ENCODE data around the gene INPP5D.

The INPP5D gene

GRCh38 chr2:233226511-233227031 lies 166.4 kb downstream of the INPP5D start:
- no peaks in the 10 kb centered on the region for H3K9me3 ChIP-seq
- peaks cover 6 to 18% of the 10 kb centered on the region in 2 experiments for H3K4me1 ChIP-seq (ENCODE audit: control insufficient read depth in 1 of 2, insufficient read depth in 1 of 2, low read depth in 1 of 2, low read length in 1 of 2)
- no peak overlapping the region for H3K27ac ChIP-seq
- H3K36me3 ChIP-seq = no peaks in the 10 kb centered on the region
- no peak overlapping the region for H3K4me3 ChIP-seq (ENCODE audit: low read depth in 1 of 2, low read length in 1 of 2)
- TF ChIP-seq CTCF (IDR thresholded peaks at IDR 0.05) = no peak
- no peaks in the 10 kb centered on the region for H3K27me3 ChIP-seq

- Histone ChIP-seq H3K4me1 (ENCODE audit: control insufficient read depth in 1 of 2, insufficient read depth in 1 of 2, low read depth in 1 of 2, low read length in 1 of 2) (peaks cover 9 to 27% of the 10 kb centered on the region in 2 experiments), H3K27me3 (no peaks in the 10 kb centered on the region), H3K36me3 (no peaks in the 10 kb centered on the region), H3K27ac (no peak overlapping the region), H3K4me3 (ENCODE audit: low read depth in 1 of 2, low read length in 1 of 2) (no peak overlapping the region), H3K9me3 (no peaks in the 10 kb centered on the region)
- TF ChIP-seq CTCF (IDR thresholded peaks at IDR 0.05) = no peak
Measured at GRCh38 chr2:233227346-233227978, 167.3 kb downstream of the INPP5D start.

- Histone ChIP-seq H3K27me3 (no peaks in the 10 kb centered on the region), H3K36me3 (no peaks in the 10 kb centered on the region)
- no peak for TF ChIP-seq CTCF (IDR thresholded peaks at IDR 0.05)
Measured at GRCh38 chr2:233228376-233228775, 168.2 kb downstream of the INPP5D start.

GRCh38 chr2:233233618-233234230 lies 173.6 kb downstream of the INPP5D start:
- no peak overlapping the region for H3K4me3 ChIP-seq (ENCODE audit: low read depth in 1 of 2, low read length in 1 of 2)
- H3K27ac ChIP-seq = peak overlapping the region; percentile 86
- peaks cover 9 to 62% of the 10 kb centered on the region in 2 experiments for H3K4me1 ChIP-seq (ENCODE audit: control insufficient read depth in 1 of 2, insufficient read depth in 1 of 2, low read depth in 1 of 2, low read length in 1 of 2)
- no peaks in the 10 kb centered on the region for H3K27me3 ChIP-seq
- no peaks in the 10 kb centered on the region for H3K36me3 ChIP-seq
- H3K9me3 ChIP-seq = no peaks in the 10 kb centered on the region
- TF ChIP-seq CTCF (IDR thresholded peaks at IDR 0.05) = no peak

More at GRCh38 chr2:233228376-233228775, 168.2 kb downstream of the INPP5D start:
- peaks cover 9 to 36% of the 10 kb centered on the region in 2 experiments for H3K4me1 ChIP-seq (ENCODE audit: control insufficient read depth in 1 of 2, insufficient read depth in 1 of 2, low read depth in 1 of 2, low read length in 1 of 2)
- H3K27ac ChIP-seq = no peak overlapping the region
- no peaks in the 10 kb centered on the region for H3K9me3 ChIP-seq
- no peak overlapping the region for H3K4me3 ChIP-seq (ENCODE audit: low read depth in 1 of 2, low read length in 1 of 2)

GRCh38 chr2:233234264-233234663 lies 174.1 kb downstream of the INPP5D start:
- TF ChIP-seq CTCF (IDR thresholded peaks at IDR 0.05) = no peak
- H3K36me3 ChIP-seq = no peaks in the 10 kb centered on the region
- H3K27me3 ChIP-seq = no peaks in the 10 kb centered on the region
- H3K9me3 ChIP-seq = no peaks in the 10 kb centered on the region
- H3K4me1 ChIP-seq (ENCODE audit: control insufficient read depth in 1 of 2, insufficient read depth in 1 of 2, low read depth in 1 of 2, low read length in 1 of 2) = peaks cover 9 to 62% of the 10 kb centered on the region in 2 experiments
- no peak overlapping the region for H3K4me3 ChIP-seq (ENCODE audit: low read depth in 1 of 2, low read length in 1 of 2)
- peak overlapping the region; percentile 86 for H3K27ac ChIP-seq
